Kidney tubule cell (primary cell): ENCODE measurements around the gene RBM10.
"Not testable (repeated sequence)": the region's sequence is repeated elsewhere in the genome, so short reads cannot be mapped to it uniquely, and the experiment has no call there.

Experiments
- DNase-seq: peaks from one replicate; pipeline ENCODE4 v3.0.0-alpha.2; 2018; ENCODE audit warnings: low spot score

Gene RBM10

GRCh38 chrX:47144626-47145394 is at the start of gene RBM10, which contains the start of gene NDUFB11:
TSS of gene RBM10 (plus strand) at chrX:47145221. CDS start at chrX:47147482, 2,261 bp downstream.
TSS of gene NDUFB11 (minus strand) at chrX:47144702. CDS start at chrX:47144679, 23 bp downstream.
- peak; percentile 94 for DNase-seq

- no peak for DNase-seq
Observed at GRCh38 chrX:47097018-47097417, 48.0 kb upstream of the RBM10 start.

- no peak for DNase-seq
Observed at GRCh38 chrX:47098338-47099094, 46.5 kb upstream of the RBM10 start.

GRCh38 chrX:47101206-47101605 is 43.8 kb upstream of the RBM10 start:
- DNase-seq, result no peak

GRCh38 chrX:47110936-47111615 is 33.9 kb upstream of the RBM10 start:
- DNase-seq, result not testable (repeated sequence)

- DNase-seq, result no peak
Observed at GRCh38 chrX:47112316-47112954, 32.6 kb upstream of the RBM10 start.

- DNase-seq, result not testable (repeated sequence)
Observed at GRCh38 chrX:47116551-47117110, 28.4 kb upstream of the RBM10 start.

GRCh38 chrX:47124466-47124865 is 20.6 kb upstream of the RBM10 start:
- DNase-seq, result not testable (repeated sequence)

GRCh38 chrX:47129157-47129898 is 15.7 kb upstream of the RBM10 start:
- peak; percentile 95 for DNase-seq

GRCh38 chrX:47129899-47130358 is 15.1 kb upstream of the RBM10 start:
- no peak for DNase-seq

GRCh38 chrX:47133493-47133892 is 11.5 kb upstream of the RBM10 start:
- no peak for DNase-seq

- DNase-seq, result peak; percentile 42
Observed at GRCh38 chrX:47135650-47136049, 9.4 kb upstream of the RBM10 start.

GRCh38 chrX:47138171-47138570 is 6.8 kb upstream of the RBM10 start:
- DNase-seq, result no peak

GRCh38 chrX:47143894-47144625 is 961 bp upstream of the RBM10 start:
- no peak for DNase-seq

- DNase-seq, result no peak
Observed at GRCh38 chrX:47145395-47146120, 537 bp downstream of the RBM10 start.

GRCh38 chrX:47146121-47146935 is 1.3 kb downstream of the RBM10 start:
- peak; percentile 6 for DNase-seq

- no peak for DNase-seq
Observed at GRCh38 chrX:47146936-47147859, 2.2 kb downstream of the RBM10 start.

GRCh38 chrX:47148946-47149345 is 3.9 kb downstream of the RBM10 start:
- DNase-seq, result no peak
